GM19193 (cell line): ENCODE measurements around the gene NTM.

Experiments
- POLR2A ChIP-seq: IDR thresholded peaks from 4 replicates; pipeline ENCODE4 v1.6.1; 2011; ENCODE audit not compliant: insufficient read depth, insufficient read length; ENCODE audit errors: extremely low read depth

The NTM gene

GRCh38 chr11:132039521-132039920, 669.1 kb downstream of the NTM start:
- TF ChIP-seq POLR2A = no peak

GRCh38 chr11:132042296-132042695, 671.9 kb downstream of the NTM start:
- no peak for TF ChIP-seq POLR2A

GRCh38 chr11:132043714-132044113, 673.3 kb downstream of the NTM start:
- TF ChIP-seq POLR2A = no peak

- no peak for TF ChIP-seq POLR2A
Observed at GRCh38 chr11:132045107-132045506, 674.7 kb downstream of the NTM start.

- no peak for TF ChIP-seq POLR2A
Observed at GRCh38 chr11:132046288-132046865, 676.0 kb downstream of the NTM start.

- no peak for TF ChIP-seq POLR2A
Observed at GRCh38 chr11:132047167-132047566, 676.8 kb downstream of the NTM start.

- no peak for TF ChIP-seq POLR2A
Observed at GRCh38 chr11:132048040-132048439, 677.6 kb downstream of the NTM start.

- TF ChIP-seq POLR2A = no peak
Observed at GRCh38 chr11:132049205-132049604, 678.8 kb downstream of the NTM start.

- TF ChIP-seq POLR2A = no peak
Observed at GRCh38 chr11:132050049-132050448, 679.6 kb downstream of the NTM start.

- no peak for TF ChIP-seq POLR2A
Observed at GRCh38 chr11:132050577-132051165, 680.3 kb downstream of the NTM start.

- no peak for TF ChIP-seq POLR2A
Observed at GRCh38 chr11:132051704-132052103, 681.3 kb downstream of the NTM start.

- TF ChIP-seq POLR2A = no peak
Observed at GRCh38 chr11:132052342-132052741, 681.9 kb downstream of the NTM start.

GRCh38 chr11:132052904-132053303, 682.5 kb downstream of the NTM start:
- no peak for TF ChIP-seq POLR2A

- TF ChIP-seq POLR2A = no peak
Observed at GRCh38 chr11:132054822-132055221, 684.4 kb downstream of the NTM start.

- no peak for TF ChIP-seq POLR2A
Observed at GRCh38 chr11:132055296-132055695, 684.9 kb downstream of the NTM start.

GRCh38 chr11:132056689-132057088, 686.3 kb downstream of the NTM start:
- no peak for TF ChIP-seq POLR2A

GRCh38 chr11:132057266-132057665, 686.9 kb downstream of the NTM start:
- TF ChIP-seq POLR2A = no peak
